ENCODE measurements around the gene GLUL.

GRCh38 chr1:182384387-182384960 lies 7.1 kb downstream of the GLUL start:
- TF ChIP-seq CTCF (IDR thresholded peaks at IDR 0.05 in 4 of 5, conservative IDR thresholded peaks at IDR 0.05 in 1 of 5) (no peak), POLR2A (IDR thresholded peaks at IDR 0.05) (no peak)

Data from gastrocnemius medialis (tissue), 4 donors.